ENCODE data around the gene YIF1A.
A peak's percentile ranks its signal among the peaks of the same experiment; 100 is the strongest.
"Not testable (repeated sequence)": the region's sequence is repeated elsewhere in the genome, so short reads cannot be mapped to it uniquely, and the experiment has no call there.

YIF1A gene

GRCh38 chr11:66320748-66321147 is 31.8 kb upstream of the YIF1A start:
- H3K4me1 ChIP-seq (ENCODE audit: control insufficient read depth, insufficient read depth, low read length); H3K36me3 ChIP-seq (ENCODE audit: control insufficient read depth in 2 of 2, insufficient read depth in 1 of 2, low read length in 2 of 2); H3K9me3 ChIP-seq (ENCODE audit: control insufficient read depth, insufficient read depth, low read depth, low read length); H3K4me3 ChIP-seq (ENCODE audit: low read depth, low read length); CTCF ChIA-PET; POLR2A ChIA-PET; H3K27ac ChIP-seq (ENCODE audit: extremely low read depth, low read depth, low read length): not testable (repeated sequence)
- TF ChIP-seq ZNF146 (tag by site-specific recombination; IDR thresholded peaks at IDR 0.05), result peak; percentile 73

- H3K4me1 ChIP-seq (ENCODE audit: control insufficient read depth, insufficient read depth, low read length); H3K36me3 ChIP-seq (ENCODE audit: control insufficient read depth in 2 of 2, insufficient read depth in 1 of 2, low read length in 2 of 2); POLR2A ChIA-PET; H3K27ac ChIP-seq (ENCODE audit: extremely low read depth, low read depth, low read length); H3K4me3 ChIP-seq (ENCODE audit: low read depth, low read length); H3K9me3 ChIP-seq (ENCODE audit: control insufficient read depth, insufficient read depth, low read depth, low read length): not testable (repeated sequence)
- CTCF ChIA-PET, result interaction anchor here (0.6 kb wide), 1 partner anchor 16 kb away, joined by 4 read pairs; the partner anchor contains the start of gene RIN1
Observed at GRCh38 chr11:66320289-66320688, 31.3 kb upstream of the YIF1A start.

GRCh38 chr11:66318600-66318970 is 29.6 kb upstream of the YIF1A start:
- CTCF ChIA-PET, result no interaction called here
- H3K27ac ChIP-seq (ENCODE audit: extremely low read depth, low read depth, low read length), result no peak overlapping the region

DNA sequence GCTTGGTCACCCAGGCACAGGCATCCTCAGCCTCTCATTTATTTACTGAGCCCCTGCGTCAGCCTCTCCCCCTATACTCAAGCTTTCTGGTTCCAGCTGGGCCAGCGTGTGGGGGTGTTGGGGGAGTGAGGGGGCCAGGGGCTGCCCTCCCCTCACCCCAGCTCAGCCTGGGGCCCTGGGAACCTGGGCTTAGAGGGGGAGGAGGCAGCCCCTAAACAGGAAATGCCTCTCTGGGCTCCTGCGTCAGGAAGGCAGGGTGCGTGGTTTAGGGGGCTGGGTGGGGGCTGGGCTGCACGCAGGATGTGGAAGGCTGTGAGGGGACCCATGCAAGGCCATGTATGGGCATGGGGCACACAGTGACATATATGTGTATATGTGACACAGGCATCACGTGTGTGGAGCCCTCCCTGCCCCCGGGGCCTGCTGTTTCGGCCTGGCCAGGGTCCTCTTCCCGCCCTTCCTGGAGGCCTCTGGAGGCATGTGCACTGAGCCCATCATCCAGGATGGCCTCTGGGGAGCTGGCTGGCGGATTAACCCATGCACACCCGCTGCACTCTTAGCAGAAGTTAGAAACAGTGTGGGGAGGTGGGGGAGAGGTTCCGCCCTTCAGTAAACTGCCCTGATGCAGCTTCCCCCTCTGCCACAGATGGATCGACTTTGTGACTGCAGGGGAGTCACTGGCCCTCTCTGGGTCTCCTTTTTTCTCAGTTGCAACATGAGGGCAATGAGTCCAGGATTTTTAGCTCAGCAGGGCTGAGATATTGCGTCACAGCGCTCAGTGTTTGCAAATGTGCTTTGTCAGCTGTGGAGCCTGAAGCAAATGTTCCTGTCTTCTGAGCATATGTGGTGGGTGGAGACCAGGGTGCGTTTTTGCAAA is 29.0 kb upstream of the YIF1A start:
- Histone ChIP-seq H3K27ac (ENCODE audit: extremely low read depth, low read depth, low read length) (no peak overlapping the region), H3K9me3 (ENCODE audit: control insufficient read depth, insufficient read depth, low read depth, low read length) (no peaks in the 10 kb centered on the region), H3K4me1 (ENCODE audit: control insufficient read depth, insufficient read depth, low read length) (no peaks in the 10 kb centered on the region), H3K36me3 (ENCODE audit: control insufficient read depth in 2 of 2, insufficient read depth in 1 of 2, low read length in 2 of 2) (no peaks in the 10 kb centered on the region), H3K4me3 (ENCODE audit: low read depth, low read length) (no peak overlapping the region)
- ChIA-PET POLR2A (interaction anchor here (1.2 kb wide), 1 partner anchor 18 kb away, joined by 3 read pairs; the partner anchor contains the start of gene RIN1), CTCF (no interaction called here)
- TF ChIP-seq, protein P1, sequence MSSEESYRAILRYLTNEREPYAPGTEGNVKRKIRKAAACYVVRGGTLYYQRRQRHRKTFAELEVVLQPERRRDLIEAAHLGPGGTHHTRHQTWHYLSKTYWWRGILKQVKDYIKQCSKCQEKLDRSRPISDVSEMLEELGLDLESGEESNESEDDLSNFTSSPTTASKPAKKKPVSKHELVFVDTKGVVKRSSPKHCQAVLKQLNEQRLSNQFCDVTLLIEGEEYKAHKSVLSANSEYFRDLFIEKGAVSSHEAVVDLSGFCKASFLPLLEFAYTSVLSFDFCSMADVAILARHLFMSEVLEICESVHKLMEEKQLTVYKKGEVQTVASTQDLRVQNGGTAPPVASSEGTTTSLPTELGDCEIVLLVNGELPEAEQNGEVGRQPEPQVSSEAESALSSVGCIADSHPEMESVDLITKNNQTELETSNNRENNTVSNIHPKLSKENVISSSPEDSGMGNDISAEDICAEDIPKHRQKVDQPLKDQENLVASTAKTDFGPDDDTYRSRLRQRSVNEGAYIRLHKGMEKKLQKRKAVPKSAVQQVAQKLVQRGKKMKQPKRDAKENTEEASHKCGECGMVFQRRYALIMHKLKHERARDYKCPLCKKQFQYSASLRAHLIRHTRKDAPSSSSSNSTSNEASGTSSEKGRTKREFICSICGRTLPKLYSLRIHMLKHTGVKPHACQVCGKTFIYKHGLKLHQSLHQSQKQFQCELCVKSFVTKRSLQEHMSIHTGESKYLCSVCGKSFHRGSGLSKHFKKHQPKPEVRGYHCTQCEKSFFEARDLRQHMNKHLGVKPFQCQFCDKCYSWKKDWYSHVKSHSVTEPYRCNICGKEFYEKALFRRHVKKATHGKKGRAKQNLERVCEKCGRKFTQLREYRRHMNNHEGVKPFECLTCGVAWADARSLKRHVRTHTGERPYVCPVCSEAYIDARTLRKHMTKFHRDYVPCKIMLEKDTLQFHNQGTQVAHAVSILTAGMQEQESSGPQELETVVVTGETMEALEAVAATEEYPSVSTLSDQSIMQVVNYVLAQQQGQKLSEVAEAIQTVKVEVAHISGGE (tag by site-specific recombination; conservative IDR thresholded peaks at IDR 0.05; ENCODE audit: low read depth), result no peak
- TF ChIP-seq ZFP69B (tag by site-specific recombination; IDR thresholded peaks at IDR 0.05) (no peak), ZNF214 (tag by site-specific recombination; IDR thresholded peaks at IDR 0.05; ENCODE audit: borderline replicate concordance) (no peak)
- TF ChIP-seq, protein P2, sequence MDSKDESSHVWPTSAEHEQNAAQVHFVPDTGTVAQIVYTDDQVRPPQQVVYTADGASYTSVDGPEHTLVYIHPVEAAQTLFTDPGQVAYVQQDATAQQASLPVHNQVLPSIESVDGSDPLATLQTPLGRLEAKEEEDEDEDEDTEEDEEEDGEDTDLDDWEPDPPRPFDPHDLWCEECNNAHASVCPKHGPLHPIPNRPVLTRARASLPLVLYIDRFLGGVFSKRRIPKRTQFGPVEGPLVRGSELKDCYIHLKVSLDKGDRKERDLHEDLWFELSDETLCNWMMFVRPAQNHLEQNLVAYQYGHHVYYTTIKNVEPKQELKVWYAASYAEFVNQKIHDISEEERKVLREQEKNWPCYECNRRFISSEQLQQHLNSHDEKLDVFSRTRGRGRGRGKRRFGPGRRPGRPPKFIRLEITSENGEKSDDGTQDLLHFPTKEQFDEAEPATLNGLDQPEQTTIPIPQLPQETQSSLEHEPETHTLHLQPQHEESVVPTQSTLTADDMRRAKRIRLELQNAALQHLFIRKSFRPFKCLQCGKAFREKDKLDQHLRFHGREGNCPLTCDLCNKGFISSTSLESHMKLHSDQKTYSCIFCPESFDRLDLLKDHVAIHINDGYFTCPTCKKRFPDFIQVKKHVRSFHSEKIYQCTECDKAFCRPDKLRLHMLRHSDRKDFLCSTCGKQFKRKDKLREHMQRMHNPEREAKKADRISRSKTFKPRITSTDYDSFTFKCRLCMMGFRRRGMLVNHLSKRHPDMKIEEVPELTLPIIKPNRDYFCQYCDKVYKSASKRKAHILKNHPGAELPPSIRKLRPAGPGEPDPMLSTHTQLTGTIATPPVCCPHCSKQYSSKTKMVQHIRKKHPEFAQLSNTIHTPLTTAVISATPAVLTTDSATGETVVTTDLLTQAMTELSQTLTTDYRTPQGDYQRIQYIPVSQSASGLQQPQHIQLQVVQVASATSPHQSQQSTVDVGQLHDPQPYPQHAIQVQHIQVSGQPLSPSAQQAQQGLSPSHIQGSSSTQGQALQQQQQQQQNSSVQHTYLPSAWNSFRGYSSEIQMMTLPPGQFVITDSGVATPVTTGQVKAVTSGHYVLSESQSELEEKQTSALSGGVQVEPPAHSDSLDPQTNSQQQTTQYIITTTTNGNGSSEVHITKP (tag by site-specific recombination; IDR thresholded peaks at IDR 0.05), result no peak

More at GRCh38 chr11:66318600-66318970, 29.6 kb upstream of the YIF1A start:
- no peak for TF ChIP-seq ZNF138 (tag by site-specific recombination; IDR thresholded peaks at IDR 0.05; ENCODE audit: borderline replicate concordance)
- no peak for TF ChIP-seq ZNF830 (tag by site-specific recombination; IDR thresholded peaks at IDR 0.05; ENCODE audit: low read depth)
- TF ChIP-seq OSR2 (tag by site-specific recombination; IDR thresholded peaks at IDR 0.05), result no peak
- no peak for TF ChIP-seq ZNF132 (tag by site-specific recombination; IDR thresholded peaks at IDR 0.05; ENCODE audit: borderline replicate concordance)
- no peak for TF ChIP-seq BCL11A (tag by site-specific recombination; IDR thresholded peaks at IDR 0.05; ENCODE audit: low read depth)
- no peak for TF ChIP-seq ZFP37 (tag by site-specific recombination; IDR thresholded peaks at IDR 0.05)
- no peak for TF ChIP-seq ZNF521 (tag by site-specific recombination; IDR thresholded peaks at IDR 0.05)
- TF ChIP-seq ZNF449 (tag by site-specific recombination; IDR thresholded peaks at IDR 0.05), result no peak
- TF ChIP-seq, protein P1 (tag by site-specific recombination; conservative IDR thresholded peaks at IDR 0.05; ENCODE audit: low read depth), result no peak
- TF ChIP-seq FEZF1 (tag by site-specific recombination; IDR thresholded peaks at IDR 0.05), result no peak
- no peak for TF ChIP-seq ZNF214 (tag by site-specific recombination; IDR thresholded peaks at IDR 0.05; ENCODE audit: borderline replicate concordance)
- POLR2A ChIA-PET, result no interaction called here
- H3K4me1 ChIP-seq (ENCODE audit: control insufficient read depth, insufficient read depth, low read length), result no peaks in the 10 kb centered on the region
- no peaks in the 10 kb centered on the region for H3K9me3 ChIP-seq (ENCODE audit: control insufficient read depth, insufficient read depth, low read depth, low read length)
- H3K4me3 ChIP-seq (ENCODE audit: low read depth, low read length), result no peak overlapping the region
- no peaks in the 10 kb centered on the region for H3K36me3 ChIP-seq (ENCODE audit: control insufficient read depth in 2 of 2, insufficient read depth in 1 of 2, low read length in 2 of 2)

Data from HEK293 (cell line).